H9 (cell line): Measurements from ENCODE around the gene NAP1L1. TPM values are rescaled to one million over a fixed set of nuclear protein-coding genes. Genes with fewer than 3 reads are reported as not detected.
A peak's percentile ranks its signal among the peaks of the same experiment; 100 is the strongest.

Source experiments
- DNase-seq: peaks from one replicate; pipeline ENCODE4 v3.0.0-alpha.2; 2017
- H2AFZ ChIP-seq: one replicate; pipeline ENCODE4 v1.6.1; 2013; ENCODE audit warnings: mild to moderate bottlenecking, low read length, control low read depth, moderate library complexity
- H2AK5ac ChIP-seq: 2 replicates; pipeline ENCODE4 v1.6.1; 2013; ENCODE audit warnings: low read length, control low read depth, mixed read lengths; ENCODE audit not compliant: insufficient read length
- H2BK120ac ChIP-seq: one replicate; pipeline ENCODE4 v1.6.1; 2013; ENCODE audit warnings: low read depth, mild to moderate bottlenecking, low read length, control low read depth, inconsistent platforms; ENCODE audit not compliant: poor library complexity, severe bottlenecking
- H2BK12ac ChIP-seq: 2 replicates; pipeline ENCODE4 v1.6.1; 2013; ENCODE audit warnings: low read length, control low read depth, mixed read lengths, low read depth; ENCODE audit not compliant: insufficient read length
- H2BK15ac ChIP-seq: 2 replicates; pipeline ENCODE4 v1.6.1; 2013; ENCODE audit warnings: low read depth, low read length, control low read depth
- H2BK20ac ChIP-seq: one replicate; pipeline ENCODE4 v1.6.1; 2013; ENCODE audit warnings: low read depth, mild to moderate bottlenecking, low read length, control low read depth, inconsistent platforms; ENCODE audit not compliant: poor library complexity, severe bottlenecking
- H2BK5ac ChIP-seq: 2 replicates; pipeline ENCODE4 v1.6.1; 2013; ENCODE audit warnings: low read length, control low read depth, mixed read lengths; ENCODE audit not compliant: insufficient read length
- H3K14ac ChIP-seq: 2 replicates; pipeline ENCODE4 v1.6.1; 2013; ENCODE audit warnings: low read length, control low read depth; ENCODE audit not compliant: insufficient read depth
- H3K18ac ChIP-seq: 2 replicates; pipeline ENCODE4 v1.6.1; 2013; ENCODE audit warnings: low read depth, mild to moderate bottlenecking, mixed read lengths, low read length, control low read depth; ENCODE audit not compliant: insufficient read length
- H3K23ac ChIP-seq: 2 replicates; pipeline ENCODE4 v1.6.1; 2013; ENCODE audit warnings: low read length, control low read depth, mixed read lengths, low read depth; ENCODE audit not compliant: insufficient read length
- H3K23me2 ChIP-seq: 2 replicates; pipeline ENCODE4 v1.6.1; 2013; ENCODE audit warnings: low read depth, mild to moderate bottlenecking, mixed read lengths, low read length, control low read depth; ENCODE audit not compliant: insufficient read length, poor library complexity, severe bottlenecking
- H3K27ac ChIP-seq: 2 replicates; pipeline ENCODE4 v1.5.1; 2013; ENCODE audit warnings: low read length, control low read depth, mixed read lengths, low read depth; ENCODE audit not compliant: insufficient read length
- H3K27me3 ChIP-seq: 2 replicates; pipeline ENCODE4 v1.6.1; 2013; ENCODE audit warnings: low read length, control low read depth, inconsistent platforms; ENCODE audit not compliant: insufficient read depth
- H3K4ac ChIP-seq: 2 replicates; pipeline ENCODE4 v1.6.1; 2013; ENCODE audit warnings: low read depth, mild to moderate bottlenecking, control low read depth, inconsistent platforms, low read length, moderate library complexity
- H3K4me1 ChIP-seq: 2 replicates; pipeline ENCODE4 v1.6.1; 2013; ENCODE audit warnings: low read length, control low read depth, inconsistent platforms; ENCODE audit not compliant: insufficient read depth
- H3K4me2 ChIP-seq: 2 replicates; pipeline ENCODE4 v1.6.1; 2013; ENCODE audit warnings: low read length, control low read depth, mixed read lengths; ENCODE audit not compliant: insufficient read length, insufficient read depth
- H3K56ac ChIP-seq: 2 replicates; pipeline ENCODE4 v1.6.1; 2013; ENCODE audit warnings: low read depth, mild to moderate bottlenecking, mixed read lengths, low read length, control low read depth; ENCODE audit not compliant: insufficient read length
- H3K79me1 ChIP-seq: 2 replicates; pipeline ENCODE4 v1.6.1; 2013; ENCODE audit warnings: low read depth, mild to moderate bottlenecking, moderate library complexity, low read length, control low read depth, inconsistent platforms; ENCODE audit not compliant: insufficient read depth, poor library complexity, severe bottlenecking
- H3K79me2 ChIP-seq: 2 replicates; pipeline ENCODE4 v1.6.1; 2013; ENCODE audit warnings: low read length, control low read depth, inconsistent platforms; ENCODE audit not compliant: insufficient read depth
- H3K9ac ChIP-seq: 2 replicates; pipeline ENCODE4 v1.6.1; 2013; ENCODE audit warnings: low read length, control low read depth, mixed read lengths; ENCODE audit not compliant: insufficient read length; ENCODE audit errors: extremely low read depth
- H3K9me3 ChIP-seq: one replicate; pipeline ENCODE4 v1.6.1; 2013; ENCODE audit warnings: low read depth, low read length, inconsistent platforms; ENCODE audit not compliant: control insufficient read depth
- H3T11ph ChIP-seq: one replicate; pipeline ENCODE4 v1.6.1; 2013; ENCODE audit warnings: mild to moderate bottlenecking, low read length, control low read depth, inconsistent platforms
- H4K20me1 ChIP-seq: one replicate; pipeline ENCODE4 v1.6.1; 2013; ENCODE audit not compliant: control insufficient read depth, insufficient read length, insufficient read depth
- H4K5ac ChIP-seq: 2 replicates; pipeline ENCODE4 v1.6.1; 2013; ENCODE audit warnings: low read depth, mild to moderate bottlenecking, mixed read lengths, low read length, control low read depth; ENCODE audit not compliant: insufficient read length
- H4K8ac ChIP-seq: replicated peaks from 2 replicates; pipeline ENCODE4 v1.6.1; 2013; ENCODE audit warnings: low read length, control low read depth, mixed read lengths, low read depth; ENCODE audit not compliant: insufficient read length
- H4K91ac ChIP-seq: 2 replicates; pipeline ENCODE4 v1.6.1; 2013; ENCODE audit warnings: low read depth, mild to moderate bottlenecking, moderate library complexity, mixed read lengths, low read length, control low read depth; ENCODE audit not compliant: insufficient read length
- H3K27ac Mint-ChIP-seq, 3 experiments: 2 replicates in 2 of 3; 3 replicates in 1 of 3; pipeline ENCODE4 v1.8.0; 2020 to 2021; ENCODE audit warnings: mixed read lengths in 3 of 3, mild to moderate bottlenecking in 1 of 3, moderate library complexity in 1 of 3
- H3K27me3 Mint-ChIP-seq: 2 replicates; pipeline ENCODE4 v1.8.0; 2021; ENCODE audit warnings: low read depth, mild to moderate bottlenecking, moderate library complexity, mixed read lengths
- H3K36me3 Mint-ChIP-seq, 3 experiments: 2 replicates in 2 of 3; 3 replicates in 1 of 3; pipeline ENCODE4 v1.8.0; 2020 to 2021; ENCODE audit warnings: low read depth in 3 of 3, mixed read lengths in 3 of 3; ENCODE audit not compliant: insufficient read depth in 1 of 3
- H3K4me1 Mint-ChIP-seq, 2 experiments: 2 replicates each; pipeline ENCODE4 v1.8.0; 2020; ENCODE audit warnings: mixed read lengths in 2 of 2
- H3K4me3 Mint-ChIP-seq, 2 experiments: 2 replicates in 1 of 2; 3 replicates in 1 of 2; pipeline ENCODE4 v1.8.0; 2020 to 2021; ENCODE audit warnings: mild to moderate bottlenecking in 2 of 2, mixed read lengths in 2 of 2, moderate library complexity in 1 of 2
- H3K9me3 Mint-ChIP-seq, 2 experiments: 2 replicates in 1 of 2; 3 replicates in 1 of 2; pipeline ENCODE4 v1.8.0; 2020; ENCODE audit warnings: mild to moderate bottlenecking in 2 of 2, mixed read lengths in 2 of 2, moderate library complexity in 1 of 2
- CTCF ChIP-seq: fragments of 200-600 bp; sonication (generic); conservative IDR thresholded peaks from 3 replicates; pipeline ENCODE4 v1.8.0; 2021; ENCODE audit warnings: antibody characterized with exemption, mild to moderate bottlenecking
- WGBS: extraction: QIAGEN DNeasy Blood & Tissue Kit; methylation state at CpG from one replicate; pipeline ENCODE4 v1.1.7; 2013; ENCODE audit warnings: missing lambda C conversion rate, low lambda C conversion rate, mixed read lengths; ENCODE audit not compliant: insufficient read length; ENCODE audit errors: extremely low coverage; 5-methylcytosine and 5-hydroxymethylcytosine counted together
- total RNA-seq: library from RNA; stranded (reverse); gene quantifications from 2 replicates; pipeline ENCODE4 v1.2.1, GENCODE V29; 2021

NAP1L1 gene
- total RNA-seq, 1 experiment from 2014 or later, result 1,012 TPM

GRCh38 chr12:76108356-76108755 is 23.9 kb upstream of the NAP1L1 start:
- H4K91ac ChIP-seq, result no peak overlapping the region
- H3K27me3 ChIP-seq, result no peaks in the 10 kb centered on the region
- no peak for TF ChIP-seq CTCF
- no peak for DNase-seq
- H3K9me3 Mint-ChIP-seq, result no peaks in the 10 kb centered on the region
- H4K20me1 ChIP-seq, result no peaks in the 10 kb centered on the region
- peaks cover 3 to 4% of the 10 kb centered on the region in 2 experiments for H3K4me1 Mint-ChIP-seq
- H3K4me3 Mint-ChIP-seq, result no peak overlapping the region
- H3K4me1 ChIP-seq, result no peaks in the 10 kb centered on the region
- no CpG with 5 or more reads among the region's 3 CpGs for WGBS
- H3K36me3 Mint-ChIP-seq, result no peaks in the 10 kb centered on the region; a peak in 1 of 7 replicates
- no peak overlapping the region for H2BK20ac ChIP-seq
- H3K79me2 ChIP-seq, result no peaks in the 10 kb centered on the region
- H3K79me1 ChIP-seq, result no peaks in the 10 kb centered on the region
- no peak overlapping the region for H4K8ac ChIP-seq
- no peak overlapping the region for H3K9ac ChIP-seq
- H3K56ac ChIP-seq, result no peak overlapping the region
- no peak overlapping the region for H3K18ac ChIP-seq
- no peak overlapping the region for H3K23ac ChIP-seq
- H2BK5ac ChIP-seq, result no peak overlapping the region
- H3T11ph ChIP-seq, result no peak overlapping the region
- H2BK120ac ChIP-seq, result no peak overlapping the region
- H3K27ac Mint-ChIP-seq, result peak overlapping the region in 1 of 3 experiments; percentile 48; a peak in 1 of 7 replicates
- H3K9me3 ChIP-seq, result no peaks in the 10 kb centered on the region
- H3K23me2 ChIP-seq, result no peaks in the 10 kb centered on the region
- peaks cover 2% of the 10 kb centered on the region; the same call in 1 of the 2 replicates for H3K27me3 Mint-ChIP-seq
- H2BK12ac ChIP-seq, result no peak overlapping the region
- H3K27ac ChIP-seq, result no peak overlapping the region
- no peak overlapping the region for H2AK5ac ChIP-seq
- no peak overlapping the region for H3K4ac ChIP-seq
- no peak overlapping the region for H2AFZ ChIP-seq
- no peak overlapping the region for H3K14ac ChIP-seq
- no peak overlapping the region for H4K5ac ChIP-seq
- no peak overlapping the region for H3K4me2 ChIP-seq
- H2BK15ac ChIP-seq, result no peak overlapping the region
